Dedifferentiated amniotic fluid mesenchymal stem cell (primary cell): ENCODE data around the gene SEPTIN5.

Source experiments
- DNase-seq: peaks from one replicate; pipeline ENCODE4 v3.0.0-alpha.2; 2016; ENCODE audit errors: extremely low spot score

The SEPTIN5 gene

DNA sequence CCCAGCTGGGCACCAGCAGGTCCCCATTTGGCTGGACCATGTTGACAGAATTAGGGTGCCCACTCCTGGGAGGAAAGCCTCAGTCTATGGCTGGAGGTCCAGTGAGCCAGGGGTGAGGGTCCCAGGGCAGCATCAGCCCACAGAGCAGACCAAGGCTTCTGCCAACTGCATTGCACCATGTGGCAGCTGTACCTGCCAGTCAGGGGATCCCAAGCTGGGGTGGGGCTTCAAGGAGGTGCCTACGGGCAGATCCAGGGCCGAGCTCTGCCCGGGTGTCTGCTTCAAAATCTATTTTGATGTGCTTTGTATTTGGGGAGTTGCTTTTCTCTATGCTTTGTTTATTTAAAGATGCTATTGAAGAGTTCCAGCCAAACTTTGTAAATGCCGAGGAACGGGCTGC is 19.5 kb downstream of the SEPTIN5 start:
- no peak for DNase-seq

GRCh38 chr22:19734163-19734562 is 19.9 kb downstream of the SEPTIN5 start:
- no peak for DNase-seq

DNA sequence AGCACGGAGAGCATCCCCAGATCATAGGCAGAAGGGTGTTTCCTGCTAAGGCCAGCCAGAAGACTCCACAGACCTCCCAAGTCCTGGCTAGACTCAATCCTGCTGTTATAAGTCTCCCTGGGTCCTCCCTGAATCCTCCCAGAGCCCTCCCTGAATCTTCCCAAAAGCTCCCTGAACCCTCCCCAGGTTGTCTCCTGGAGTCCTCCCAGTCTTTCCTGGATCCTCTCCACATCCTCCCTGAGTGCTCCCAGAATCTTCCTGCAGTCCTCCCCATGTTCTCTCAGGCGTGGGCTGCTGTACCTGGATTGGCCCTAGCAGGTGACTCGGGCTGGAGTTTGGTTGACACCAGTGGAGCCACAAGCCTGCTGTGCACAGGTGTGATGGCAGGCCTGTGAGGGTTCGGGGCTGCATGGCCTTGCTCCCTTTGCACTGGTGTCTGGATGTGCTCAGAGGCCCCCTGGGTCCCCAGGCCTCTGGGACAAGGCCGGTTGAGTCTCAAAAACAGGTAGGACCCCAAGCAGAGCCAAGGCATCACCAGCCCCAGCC is 20.6 kb downstream of the SEPTIN5 start:
- no peak for DNase-seq

GRCh38 chr22:19735665-19736510 is 21.6 kb downstream of the SEPTIN5 start:
- no peak for DNase-seq

DNA sequence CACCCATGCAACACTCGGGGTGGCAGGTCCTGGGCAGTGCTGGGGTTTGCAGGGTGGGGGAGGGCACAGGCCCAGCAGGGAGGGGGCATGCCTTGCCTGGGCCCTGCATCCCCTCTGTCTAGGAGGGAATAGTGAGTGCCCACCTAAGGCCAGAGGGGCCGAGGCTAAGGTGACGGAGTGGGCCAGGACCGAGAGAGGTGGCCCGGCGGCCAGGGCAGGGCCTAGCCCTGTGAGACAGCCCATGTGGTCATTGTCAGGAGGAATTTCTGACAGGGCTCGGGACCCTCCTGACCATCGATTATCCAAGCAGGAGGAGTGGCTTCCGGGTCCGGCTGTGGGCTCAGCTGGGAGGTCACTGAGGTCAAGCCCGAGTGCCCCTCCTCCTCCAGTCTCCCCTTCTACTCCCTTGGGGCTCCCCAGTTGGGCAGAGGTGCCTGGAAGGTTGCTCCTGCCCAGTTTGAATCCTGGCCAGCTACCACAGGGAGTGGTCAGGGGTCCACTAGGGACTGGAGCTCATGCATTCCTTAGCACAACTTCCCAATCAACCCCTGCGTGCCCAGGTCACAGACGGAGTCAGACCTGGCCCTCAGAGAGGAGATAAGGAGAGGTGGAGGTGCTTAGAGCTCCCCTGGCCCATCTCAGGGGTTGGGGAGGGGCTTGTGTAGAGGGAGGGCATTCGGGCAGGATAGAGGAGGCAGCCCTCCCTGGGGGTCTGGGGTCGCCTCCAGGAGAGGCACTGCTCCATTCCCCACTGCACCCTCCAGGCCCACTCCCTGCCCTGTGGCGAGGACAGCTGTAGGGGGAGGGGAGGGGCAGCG is 23.8 kb downstream of the SEPTIN5 start:
- no peak for DNase-seq

DNA sequence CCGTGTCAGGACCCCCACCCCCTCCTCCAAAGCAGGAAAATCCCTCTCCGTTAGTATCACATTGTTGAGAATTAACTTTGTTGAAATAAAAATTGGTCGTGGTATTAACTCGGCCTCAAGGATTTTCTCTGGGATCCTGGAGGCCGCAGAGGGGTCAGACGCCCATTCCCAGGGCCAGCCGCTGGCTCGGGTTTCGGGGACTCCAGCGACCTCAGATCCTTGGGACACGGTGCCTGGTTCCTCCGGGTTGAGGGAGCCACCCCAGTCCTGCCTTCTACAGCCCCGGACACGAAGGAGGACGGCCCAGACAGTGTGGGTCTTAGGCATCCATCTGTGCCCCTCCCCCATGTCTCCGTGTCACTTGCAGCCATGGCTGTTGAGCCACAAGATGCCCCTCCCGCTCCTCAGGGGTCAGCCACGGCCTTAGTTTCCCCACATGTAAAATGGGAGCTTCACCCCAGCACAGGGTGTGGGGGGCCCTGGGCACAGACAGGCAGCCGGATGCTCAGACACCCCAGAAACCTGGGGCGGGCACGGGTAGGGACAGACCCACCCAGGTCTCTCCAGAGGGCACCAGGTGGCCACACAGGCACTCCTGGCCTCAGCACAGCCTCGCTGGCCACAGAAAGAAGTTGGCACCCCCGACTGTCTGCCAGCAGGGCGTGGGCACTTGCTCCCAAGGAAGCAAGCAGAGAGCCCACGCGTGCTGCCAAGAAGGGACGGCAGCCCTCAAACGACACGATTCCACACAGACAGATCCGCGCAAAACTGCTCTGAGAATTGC is 24.6 kb downstream of the SEPTIN5 start:
- no peak for DNase-seq

DNA sequence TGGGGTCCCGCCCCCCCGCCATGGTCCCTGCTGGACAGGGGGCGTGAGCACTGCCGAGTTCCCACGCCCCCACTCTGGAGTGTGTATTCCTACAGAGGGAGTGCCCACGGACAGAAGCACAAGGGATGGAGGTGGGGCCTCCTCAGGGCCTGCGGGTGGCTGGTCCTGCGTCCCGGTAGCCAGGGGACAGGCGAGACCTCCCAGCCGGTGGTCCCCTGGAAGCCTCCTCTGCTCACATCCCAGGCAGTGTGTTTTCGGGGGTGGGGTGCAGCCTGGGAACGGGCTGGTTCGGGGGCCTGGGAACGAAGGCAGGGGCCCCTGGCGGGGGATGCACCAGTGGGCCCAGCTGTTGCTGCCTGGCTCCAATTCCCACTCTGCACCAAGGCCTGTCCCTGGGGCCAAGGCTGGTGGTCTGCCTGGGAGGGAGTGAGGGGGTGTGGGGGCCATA is 25.2 kb downstream of the SEPTIN5 start:
- no peak for DNase-seq

- DNase-seq, result no peak
These were observed 25.7 kb downstream of the SEPTIN5 start for GRCh38 chr22:19739911-19740449.

DNA sequence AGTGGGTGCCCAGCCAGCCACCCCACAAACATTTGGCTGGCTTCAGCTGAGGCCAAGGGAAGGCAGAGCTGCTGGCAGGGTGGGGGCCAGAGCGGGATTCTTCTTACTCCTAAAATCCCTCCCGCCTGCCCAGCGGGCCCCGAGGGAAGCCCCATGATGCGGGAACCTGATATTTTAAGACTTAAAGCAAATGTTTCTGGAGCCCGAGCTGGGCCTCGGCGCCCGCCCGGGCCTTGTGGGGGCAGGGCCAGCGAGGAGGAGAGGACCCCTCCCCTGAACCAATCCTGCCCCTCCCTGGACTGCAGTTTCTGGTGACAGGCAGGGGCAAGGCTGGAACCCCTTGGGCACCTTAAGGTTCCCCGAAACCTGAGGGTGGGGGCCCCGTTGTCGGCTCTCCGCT is 26.3 kb downstream of the SEPTIN5 start:
- DNase-seq, result no peak

DNA sequence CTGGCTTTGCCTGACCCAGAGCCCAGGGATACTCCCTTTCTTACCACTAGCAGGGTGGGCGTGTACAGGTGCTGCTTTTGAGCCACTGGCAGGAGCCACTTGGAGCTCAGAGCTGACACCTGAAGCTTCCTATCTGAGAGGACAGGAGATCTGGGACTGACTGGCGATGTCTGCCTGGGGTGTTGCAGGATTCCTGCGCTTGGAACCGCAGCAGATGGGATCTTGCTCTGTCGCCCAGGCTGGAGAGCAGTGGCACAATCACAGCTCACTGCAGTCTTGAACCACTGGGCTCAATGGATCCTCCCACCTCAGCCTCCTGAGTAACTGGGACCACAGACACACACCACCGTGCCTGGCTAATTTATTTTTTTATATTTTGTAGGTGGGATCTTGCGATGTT is 26.8 kb downstream of the SEPTIN5 start:
- DNase-seq, result no peak

DNA sequence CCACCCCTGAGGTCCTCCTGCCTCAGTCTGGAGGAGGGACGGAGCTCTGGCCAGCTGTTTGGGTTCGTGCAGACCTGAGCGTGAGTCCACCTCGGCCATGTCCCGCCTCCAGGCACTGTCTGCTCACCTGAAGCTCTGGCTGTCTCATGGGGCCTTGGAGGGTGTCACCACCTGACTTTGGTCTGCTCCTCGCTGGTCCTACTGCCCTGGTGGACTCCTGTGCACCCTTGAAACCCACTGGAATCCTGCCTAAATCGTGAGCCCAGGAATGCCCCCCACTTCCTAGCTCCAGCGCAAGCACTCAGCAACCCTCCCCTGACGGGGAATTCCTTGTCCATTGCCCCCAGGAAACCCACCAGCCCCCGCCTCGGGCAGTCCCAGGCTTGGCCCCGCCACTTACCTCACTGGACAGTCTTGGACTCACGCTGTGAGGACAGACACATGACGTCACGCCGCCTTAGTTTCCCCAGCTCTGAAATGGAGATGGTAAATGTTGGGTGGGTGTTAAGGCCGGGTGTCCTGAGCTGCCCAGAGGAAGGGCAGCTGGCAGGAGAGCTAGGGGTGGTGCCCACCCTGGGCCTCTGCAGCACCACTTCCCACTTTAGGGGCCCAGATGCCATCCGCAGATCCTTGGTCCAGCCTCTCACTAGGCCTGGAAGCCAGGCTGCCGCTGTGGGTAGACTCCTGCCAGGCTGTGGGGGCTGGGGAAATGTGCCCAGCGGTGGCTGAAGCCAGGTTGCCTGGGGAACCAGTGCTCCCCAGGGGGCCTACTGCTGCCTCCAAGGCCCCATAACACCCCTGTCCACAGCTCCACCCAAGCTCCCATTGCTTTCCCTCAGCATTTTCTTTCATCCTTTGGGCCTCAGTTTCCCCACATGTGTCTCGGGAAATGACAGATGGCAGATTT is 28.1 kb downstream of the SEPTIN5 start:
- DNase-seq, result no peak

DNA sequence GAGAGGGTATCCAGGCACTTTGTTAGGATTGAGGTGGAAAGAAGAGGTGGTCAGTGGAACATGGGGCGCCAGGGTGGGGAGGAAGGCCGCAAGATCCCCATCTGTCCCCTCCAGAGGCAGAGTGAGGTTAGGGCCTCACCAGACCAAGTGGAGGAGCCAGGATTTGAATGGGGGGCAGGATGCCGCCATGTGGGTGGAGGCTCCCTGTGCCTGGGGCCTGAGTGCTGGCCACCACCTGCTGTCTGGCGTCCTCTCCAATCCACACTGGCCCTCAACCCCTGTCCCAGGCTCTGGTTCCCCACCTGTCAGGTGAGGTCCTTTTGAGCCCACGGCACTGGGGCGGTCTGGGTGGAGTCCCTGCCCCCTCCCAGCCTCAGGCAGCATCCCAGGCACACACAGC is 28.8 kb downstream of the SEPTIN5 start:
- DNase-seq, result no peak

GRCh38 chr22:19743651-19744050 is 29.3 kb downstream of the SEPTIN5 start:
- no peak for DNase-seq

GRCh38 chr22:19744350-19745006 is 30.2 kb downstream of the SEPTIN5 start:
- DNase-seq, result no peak

DNA sequence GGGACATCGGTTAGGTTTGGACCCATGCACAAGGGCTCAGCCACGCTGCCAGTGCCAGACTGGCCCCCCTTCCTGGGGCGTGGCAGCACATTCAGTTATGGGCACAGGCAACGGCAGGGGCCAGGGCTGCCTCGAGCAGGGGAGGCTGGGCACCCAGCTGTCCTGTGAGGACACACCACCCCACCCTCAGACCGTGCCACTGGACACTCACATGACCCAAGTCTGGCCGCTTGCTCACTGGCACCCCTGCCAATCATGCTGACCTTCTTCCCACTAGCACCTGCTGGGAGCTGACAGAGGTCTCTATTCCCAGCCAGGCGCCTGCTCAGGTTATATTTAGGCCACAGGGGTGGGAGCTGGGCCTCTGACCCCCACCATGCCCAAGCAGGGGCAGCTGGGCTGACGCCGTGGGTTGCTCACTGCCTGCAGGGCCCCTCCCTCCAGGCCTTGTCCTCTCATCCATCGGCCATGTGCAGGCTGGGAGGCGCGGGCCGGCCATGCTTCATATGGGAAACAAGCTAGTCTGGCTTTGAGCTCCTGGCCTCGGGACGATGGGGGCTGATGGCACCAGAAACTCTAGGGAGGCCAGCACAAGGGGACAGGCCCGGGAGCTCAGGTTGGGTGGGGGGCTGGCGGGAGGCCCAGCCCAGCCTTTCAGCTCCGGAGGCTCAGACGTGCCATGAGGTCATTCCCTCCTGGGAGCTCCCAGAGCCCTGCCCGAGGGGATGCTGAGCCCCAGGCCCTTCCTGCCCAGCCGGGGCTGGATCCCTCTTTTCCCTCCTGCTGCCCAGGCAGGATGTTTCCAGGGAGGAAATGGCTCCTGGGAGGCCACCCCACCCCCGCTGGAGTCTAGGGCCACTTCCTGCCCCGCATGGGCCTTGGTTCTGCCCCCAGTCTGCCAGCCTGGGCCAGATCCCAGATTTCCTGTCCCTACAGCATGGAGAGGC is 31.1 kb downstream of the SEPTIN5 start:
- DNase-seq, result no peak

DNA sequence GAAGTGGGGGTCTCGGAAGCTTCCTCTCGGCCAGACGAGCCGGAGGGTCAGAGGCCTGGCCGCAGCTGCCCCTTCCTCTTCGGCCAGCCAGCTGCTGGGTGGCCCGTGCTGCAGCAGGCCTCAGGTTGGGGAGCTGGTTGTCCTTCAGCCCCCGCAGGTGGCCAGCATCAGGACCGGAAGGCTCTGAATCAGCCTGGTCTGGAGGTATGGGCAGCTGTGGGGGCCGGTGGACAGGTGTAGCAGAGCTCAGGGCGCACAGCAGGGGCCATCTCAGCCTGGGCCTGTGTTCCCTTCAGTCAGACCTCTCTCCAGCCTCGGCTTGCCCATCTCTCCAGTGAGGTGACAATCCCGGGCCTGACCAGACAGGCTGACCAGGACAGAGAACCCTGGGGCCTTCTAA is 32.4 kb downstream of the SEPTIN5 start:
- DNase-seq, result no peak

- no peak for DNase-seq
These were observed 33.2 kb downstream of the SEPTIN5 start for GRCh38 chr22:19747551-19747950.

DNA sequence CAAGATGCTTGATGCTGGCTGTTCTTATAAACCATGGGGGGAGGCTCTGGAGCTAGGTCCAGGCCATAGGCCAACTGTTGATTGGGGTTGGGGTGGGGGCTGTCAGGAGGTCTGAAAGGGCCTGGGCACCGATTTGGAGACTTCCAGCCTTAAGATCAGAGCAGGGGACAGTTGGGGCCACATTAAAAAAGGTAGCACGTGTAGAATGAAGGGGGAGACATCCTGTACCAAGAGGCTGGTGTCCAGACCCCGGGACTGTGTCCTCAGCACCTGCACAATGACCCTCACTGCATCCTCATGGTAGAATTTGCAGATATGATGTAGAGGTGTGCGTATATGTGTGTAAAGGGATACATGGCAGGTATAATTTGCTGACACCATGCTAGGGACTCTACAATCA is 33.8 kb downstream of the SEPTIN5 start:
- no peak for DNase-seq
